Measurements from ENCODE around the gene EZH2. TPM values are rescaled to one million over a fixed set of nuclear protein-coding genes. Genes with fewer than 3 reads are reported as not detected.

EZH2 gene
- total RNA-seq, 1 experiment from 2014 or later: 35.4 TPM

DNA sequence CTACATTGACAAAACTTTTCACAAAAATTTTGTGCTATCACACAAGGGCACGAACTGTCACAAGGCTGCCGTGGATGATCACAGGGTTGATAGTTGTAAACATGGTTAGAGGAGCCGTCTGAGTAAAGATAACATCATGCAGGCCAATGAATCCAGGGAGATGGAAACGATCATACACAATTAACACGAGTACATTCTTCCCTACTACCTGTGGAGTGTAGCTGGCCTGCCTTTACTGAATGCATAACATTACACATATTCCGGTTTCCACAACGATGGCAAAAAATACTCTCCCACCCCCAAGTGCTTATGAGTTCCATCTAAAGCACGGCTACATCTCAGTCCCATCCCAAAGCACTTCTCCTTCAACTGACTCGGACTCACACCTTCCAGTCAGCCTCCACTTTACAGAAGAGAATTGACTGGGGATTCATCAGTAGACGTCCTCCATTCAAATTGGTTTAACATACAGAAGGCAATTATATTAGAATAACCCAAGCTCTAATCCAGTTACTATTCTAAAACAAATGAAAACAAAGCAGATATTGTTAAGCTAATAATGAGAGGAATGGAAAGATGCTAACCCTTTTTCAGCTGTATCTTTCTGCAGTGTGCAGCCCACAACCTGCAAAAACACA is 69.0 kb downstream of the EZH2 start (continued):
- TF ChIP-seq, protein P1, sequence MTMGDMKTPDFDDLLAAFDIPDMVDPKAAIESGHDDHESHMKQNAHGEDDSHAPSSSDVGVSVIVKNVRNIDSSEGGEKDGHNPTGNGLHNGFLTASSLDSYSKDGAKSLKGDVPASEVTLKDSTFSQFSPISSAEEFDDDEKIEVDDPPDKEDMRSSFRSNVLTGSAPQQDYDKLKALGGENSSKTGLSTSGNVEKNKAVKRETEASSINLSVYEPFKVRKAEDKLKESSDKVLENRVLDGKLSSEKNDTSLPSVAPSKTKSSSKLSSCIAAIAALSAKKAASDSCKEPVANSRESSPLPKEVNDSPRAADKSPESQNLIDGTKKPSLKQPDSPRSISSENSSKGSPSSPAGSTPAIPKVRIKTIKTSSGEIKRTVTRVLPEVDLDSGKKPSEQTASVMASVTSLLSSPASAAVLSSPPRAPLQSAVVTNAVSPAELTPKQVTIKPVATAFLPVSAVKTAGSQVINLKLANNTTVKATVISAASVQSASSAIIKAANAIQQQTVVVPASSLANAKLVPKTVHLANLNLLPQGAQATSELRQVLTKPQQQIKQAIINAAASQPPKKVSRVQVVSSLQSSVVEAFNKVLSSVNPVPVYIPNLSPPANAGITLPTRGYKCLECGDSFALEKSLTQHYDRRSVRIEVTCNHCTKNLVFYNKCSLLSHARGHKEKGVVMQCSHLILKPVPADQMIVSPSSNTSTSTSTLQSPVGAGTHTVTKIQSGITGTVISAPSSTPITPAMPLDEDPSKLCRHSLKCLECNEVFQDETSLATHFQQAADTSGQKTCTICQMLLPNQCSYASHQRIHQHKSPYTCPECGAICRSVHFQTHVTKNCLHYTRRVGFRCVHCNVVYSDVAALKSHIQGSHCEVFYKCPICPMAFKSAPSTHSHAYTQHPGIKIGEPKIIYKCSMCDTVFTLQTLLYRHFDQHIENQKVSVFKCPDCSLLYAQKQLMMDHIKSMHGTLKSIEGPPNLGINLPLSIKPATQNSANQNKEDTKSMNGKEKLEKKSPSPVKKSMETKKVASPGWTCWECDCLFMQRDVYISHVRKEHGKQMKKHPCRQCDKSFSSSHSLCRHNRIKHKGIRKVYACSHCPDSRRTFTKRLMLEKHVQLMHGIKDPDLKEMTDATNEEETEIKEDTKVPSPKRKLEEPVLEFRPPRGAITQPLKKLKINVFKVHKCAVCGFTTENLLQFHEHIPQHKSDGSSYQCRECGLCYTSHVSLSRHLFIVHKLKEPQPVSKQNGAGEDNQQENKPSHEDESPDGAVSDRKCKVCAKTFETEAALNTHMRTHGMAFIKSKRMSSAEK (CRISPR knock-in tag; IDR thresholded peaks at IDR 0.05; ENCODE audit: borderline replicate concordance): no peak
- TF ChIP-seq ZNF416 (CRISPR knock-in tag; IDR thresholded peaks at IDR 0.05) (no peak), RELA (CRISPR knock-in tag; IDR thresholded peaks at IDR 0.05; ENCODE audit: borderline replicate concordance) (no peak), ZNF423 (CRISPR knock-in tag; IDR thresholded peaks at IDR 0.05) (no peak), ZNF219 (CRISPR knock-in tag; IDR thresholded peaks at IDR 0.05; ENCODE audit: borderline replicate concordance) (no peak), NR1H2 (CRISPR knock-in tag; IDR thresholded peaks at IDR 0.05) (no peak), ZNF121 (CRISPR knock-in tag; IDR thresholded peaks at IDR 0.05) (no peak), ETV6 (CRISPR knock-in tag; IDR thresholded peaks at IDR 0.05) (no peak)
- TF ChIP-seq, protein P2, sequence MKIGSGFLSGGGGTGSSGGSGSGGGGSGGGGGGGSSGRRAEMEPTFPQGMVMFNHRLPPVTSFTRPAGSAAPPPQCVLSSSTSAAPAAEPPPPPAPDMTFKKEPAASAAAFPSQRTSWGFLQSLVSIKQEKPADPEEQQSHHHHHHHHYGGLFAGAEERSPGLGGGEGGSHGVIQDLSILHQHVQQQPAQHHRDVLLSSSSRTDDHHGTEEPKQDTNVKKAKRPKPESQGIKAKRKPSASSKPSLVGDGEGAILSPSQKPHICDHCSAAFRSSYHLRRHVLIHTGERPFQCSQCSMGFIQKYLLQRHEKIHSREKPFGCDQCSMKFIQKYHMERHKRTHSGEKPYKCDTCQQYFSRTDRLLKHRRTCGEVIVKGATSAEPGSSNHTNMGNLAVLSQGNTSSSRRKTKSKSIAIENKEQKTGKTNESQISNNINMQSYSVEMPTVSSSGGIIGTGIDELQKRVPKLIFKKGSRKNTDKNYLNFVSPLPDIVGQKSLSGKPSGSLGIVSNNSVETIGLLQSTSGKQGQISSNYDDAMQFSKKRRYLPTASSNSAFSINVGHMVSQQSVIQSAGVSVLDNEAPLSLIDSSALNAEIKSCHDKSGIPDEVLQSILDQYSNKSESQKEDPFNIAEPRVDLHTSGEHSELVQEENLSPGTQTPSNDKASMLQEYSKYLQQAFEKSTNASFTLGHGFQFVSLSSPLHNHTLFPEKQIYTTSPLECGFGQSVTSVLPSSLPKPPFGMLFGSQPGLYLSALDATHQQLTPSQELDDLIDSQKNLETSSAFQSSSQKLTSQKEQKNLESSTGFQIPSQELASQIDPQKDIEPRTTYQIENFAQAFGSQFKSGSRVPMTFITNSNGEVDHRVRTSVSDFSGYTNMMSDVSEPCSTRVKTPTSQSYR (CRISPR knock-in tag; IDR thresholded peaks at IDR 0.05): no peak
- TF ChIP-seq, protein P3, sequence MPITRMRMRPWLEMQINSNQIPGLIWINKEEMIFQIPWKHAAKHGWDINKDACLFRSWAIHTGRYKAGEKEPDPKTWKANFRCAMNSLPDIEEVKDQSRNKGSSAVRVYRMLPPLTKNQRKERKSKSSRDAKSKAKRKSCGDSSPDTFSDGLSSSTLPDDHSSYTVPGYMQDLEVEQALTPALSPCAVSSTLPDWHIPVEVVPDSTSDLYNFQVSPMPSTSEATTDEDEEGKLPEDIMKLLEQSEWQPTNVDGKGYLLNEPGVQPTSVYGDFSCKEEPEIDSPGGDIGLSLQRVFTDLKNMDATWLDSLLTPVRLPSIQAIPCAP (CRISPR knock-in tag; IDR thresholded peaks at IDR 0.05): no peak
- TF ChIP-seq, protein P4, sequence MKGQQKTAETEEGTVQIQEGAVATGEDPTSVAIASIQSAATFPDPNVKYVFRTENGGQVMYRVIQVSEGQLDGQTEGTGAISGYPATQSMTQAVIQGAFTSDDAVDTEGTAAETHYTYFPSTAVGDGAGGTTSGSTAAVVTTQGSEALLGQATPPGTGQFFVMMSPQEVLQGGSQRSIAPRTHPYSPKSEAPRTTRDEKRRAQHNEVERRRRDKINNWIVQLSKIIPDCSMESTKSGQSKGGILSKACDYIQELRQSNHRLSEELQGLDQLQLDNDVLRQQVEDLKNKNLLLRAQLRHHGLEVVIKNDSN (CRISPR knock-in tag; IDR thresholded peaks at IDR 0.05): no peak

DNA sequence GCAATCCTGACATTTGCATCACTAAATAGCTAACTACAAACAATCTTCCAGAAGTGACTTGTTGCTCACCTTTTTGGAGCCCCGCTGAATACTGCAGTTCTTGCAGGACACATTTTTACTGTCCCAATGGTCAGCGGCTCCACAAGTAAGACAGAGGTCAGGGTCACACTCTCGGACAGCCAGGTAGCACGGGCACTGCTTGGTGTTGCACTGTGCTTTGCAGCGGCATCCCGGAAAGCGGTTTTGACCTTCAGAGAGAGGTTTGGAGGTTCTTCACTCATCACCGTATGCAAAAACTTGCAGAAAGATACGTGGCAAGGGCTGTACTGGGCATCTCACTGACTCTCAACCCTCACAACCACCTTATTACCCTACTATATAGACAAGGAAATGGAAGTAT is 70.2 kb downstream of the EZH2 start:
- Mint-ChIP-seq H3K9me3 (no peaks in the 10 kb centered on the region), H3K27me3 (ENCODE audit: low read depth) (no peaks in the 10 kb centered on the region), H3K36me3 (peaks cover 57% of the 10 kb centered on the region), H3K27ac (no peak overlapping the region; the same call in 1 of the 2 replicates), H3K4me3 (no peak overlapping the region), H3K4me1 (peaks cover 15% of the 10 kb centered on the region)
- TF ChIP-seq ZNF416 (CRISPR knock-in tag; IDR thresholded peaks at IDR 0.05) (no peak), JAZF1 (CRISPR knock-in tag; IDR thresholded peaks at IDR 0.05) (no peak), OVOL2 (CRISPR knock-in tag; IDR thresholded peaks at IDR 0.05; ENCODE audit: borderline replicate concordance) (no peak), CREB1 (CRISPR knock-in tag; IDR thresholded peaks at IDR 0.05) (no peak), FOXP1 (CRISPR knock-in tag; IDR thresholded peaks at IDR 0.05; ENCODE audit: borderline replicate concordance) (no peak)
- TF ChIP-seq, protein P5, sequence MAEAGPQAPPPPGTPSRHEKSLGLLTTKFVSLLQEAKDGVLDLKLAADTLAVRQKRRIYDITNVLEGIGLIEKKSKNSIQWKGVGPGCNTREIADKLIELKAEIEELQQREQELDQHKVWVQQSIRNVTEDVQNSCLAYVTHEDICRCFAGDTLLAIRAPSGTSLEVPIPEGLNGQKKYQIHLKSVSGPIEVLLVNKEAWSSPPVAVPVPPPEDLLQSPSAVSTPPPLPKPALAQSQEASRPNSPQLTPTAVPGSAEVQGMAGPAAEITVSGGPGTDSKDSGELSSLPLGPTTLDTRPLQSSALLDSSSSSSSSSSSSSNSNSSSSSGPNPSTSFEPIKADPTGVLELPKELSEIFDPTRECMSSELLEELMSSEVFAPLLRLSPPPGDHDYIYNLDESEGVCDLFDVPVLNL (CRISPR knock-in tag; IDR thresholded peaks at IDR 0.05; ENCODE audit: borderline replicate concordance, low read depth): no peak
- TF ChIP-seq, protein P6, sequence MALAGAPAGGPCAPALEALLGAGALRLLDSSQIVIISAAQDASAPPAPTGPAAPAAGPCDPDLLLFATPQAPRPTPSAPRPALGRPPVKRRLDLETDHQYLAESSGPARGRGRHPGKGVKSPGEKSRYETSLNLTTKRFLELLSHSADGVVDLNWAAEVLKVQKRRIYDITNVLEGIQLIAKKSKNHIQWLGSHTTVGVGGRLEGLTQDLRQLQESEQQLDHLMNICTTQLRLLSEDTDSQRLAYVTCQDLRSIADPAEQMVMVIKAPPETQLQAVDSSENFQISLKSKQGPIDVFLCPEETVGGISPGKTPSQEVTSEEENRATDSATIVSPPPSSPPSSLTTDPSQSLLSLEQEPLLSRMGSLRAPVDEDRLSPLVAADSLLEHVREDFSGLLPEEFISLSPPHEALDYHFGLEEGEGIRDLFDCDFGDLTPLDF (CRISPR knock-in tag; IDR thresholded peaks at IDR 0.05): no peak
- TF ChIP-seq, protein P2 (CRISPR knock-in tag; IDR thresholded peaks at IDR 0.05): no peak
- TF ChIP-seq, protein P7, sequence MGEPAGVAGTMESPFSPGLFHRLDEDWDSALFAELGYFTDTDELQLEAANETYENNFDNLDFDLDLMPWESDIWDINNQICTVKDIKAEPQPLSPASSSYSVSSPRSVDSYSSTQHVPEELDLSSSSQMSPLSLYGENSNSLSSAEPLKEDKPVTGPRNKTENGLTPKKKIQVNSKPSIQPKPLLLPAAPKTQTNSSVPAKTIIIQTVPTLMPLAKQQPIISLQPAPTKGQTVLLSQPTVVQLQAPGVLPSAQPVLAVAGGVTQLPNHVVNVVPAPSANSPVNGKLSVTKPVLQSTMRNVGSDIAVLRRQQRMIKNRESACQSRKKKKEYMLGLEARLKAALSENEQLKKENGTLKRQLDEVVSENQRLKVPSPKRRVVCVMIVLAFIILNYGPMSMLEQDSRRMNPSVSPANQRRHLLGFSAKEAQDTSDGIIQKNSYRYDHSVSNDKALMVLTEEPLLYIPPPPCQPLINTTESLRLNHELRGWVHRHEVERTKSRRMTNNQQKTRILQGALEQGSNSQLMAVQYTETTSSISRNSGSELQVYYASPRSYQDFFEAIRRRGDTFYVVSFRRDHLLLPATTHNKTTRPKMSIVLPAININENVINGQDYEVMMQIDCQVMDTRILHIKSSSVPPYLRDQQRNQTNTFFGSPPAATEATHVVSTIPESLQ (CRISPR knock-in tag; IDR thresholded peaks at IDR 0.05): no peak
- ATAC-seq: no peak
- POLR2A ChIA-PET: no interaction called here
- CTCF ChIA-PET: no interaction called here
- no peak for DNase-seq (ENCODE audit: low spot score)
